ENCODE data around the gene SLC16A12. TPM values are rescaled to one million over a fixed set of nuclear protein-coding genes. Genes with fewer than 3 reads are reported as not detected.
A peak's percentile ranks its signal among the peaks of the same experiment; 100 is the strongest.

Gene SLC16A12
- total RNA-seq, 1 donor from 2014 or later: 3.7 TPM

DNA sequence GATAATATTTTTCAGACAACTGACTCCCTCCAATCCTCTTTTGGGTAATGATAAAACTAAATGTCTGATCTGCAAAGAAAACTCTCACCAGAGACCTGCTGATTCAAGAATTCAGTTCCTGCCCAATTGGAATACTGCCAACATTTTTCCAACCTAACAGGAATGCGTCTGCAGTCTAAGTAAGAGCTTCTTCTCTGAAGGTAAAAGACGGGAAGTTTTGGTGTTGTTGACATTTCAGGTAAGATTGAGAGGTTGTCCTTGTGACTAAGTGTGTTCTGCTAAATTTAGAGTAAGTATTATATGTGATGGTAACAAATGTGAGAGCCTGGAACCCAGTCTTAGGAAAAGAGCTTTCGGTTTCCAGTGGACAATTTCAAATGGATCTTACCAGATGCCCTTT lies 103.4 kb downstream of the SLC16A12 start:
- peak; percentile 91 for DNase-seq (ENCODE audit: low read depth)
- TF ChIP-seq, protein P1, sequence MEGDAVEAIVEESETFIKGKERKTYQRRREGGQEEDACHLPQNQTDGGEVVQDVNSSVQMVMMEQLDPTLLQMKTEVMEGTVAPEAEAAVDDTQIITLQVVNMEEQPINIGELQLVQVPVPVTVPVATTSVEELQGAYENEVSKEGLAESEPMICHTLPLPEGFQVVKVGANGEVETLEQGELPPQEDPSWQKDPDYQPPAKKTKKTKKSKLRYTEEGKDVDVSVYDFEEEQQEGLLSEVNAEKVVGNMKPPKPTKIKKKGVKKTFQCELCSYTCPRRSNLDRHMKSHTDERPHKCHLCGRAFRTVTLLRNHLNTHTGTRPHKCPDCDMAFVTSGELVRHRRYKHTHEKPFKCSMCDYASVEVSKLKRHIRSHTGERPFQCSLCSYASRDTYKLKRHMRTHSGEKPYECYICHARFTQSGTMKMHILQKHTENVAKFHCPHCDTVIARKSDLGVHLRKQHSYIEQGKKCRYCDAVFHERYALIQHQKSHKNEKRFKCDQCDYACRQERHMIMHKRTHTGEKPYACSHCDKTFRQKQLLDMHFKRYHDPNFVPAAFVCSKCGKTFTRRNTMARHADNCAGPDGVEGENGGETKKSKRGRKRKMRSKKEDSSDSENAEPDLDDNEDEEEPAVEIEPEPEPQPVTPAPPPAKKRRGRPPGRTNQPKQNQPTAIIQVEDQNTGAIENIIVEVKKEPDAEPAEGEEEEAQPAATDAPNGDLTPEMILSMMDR (conservative IDR thresholded peaks at IDR 0.05; ENCODE audit: low read depth, low read length): no peak
- H3K4me3 ChIP-seq (ENCODE audit: low read depth, low read length): no peak overlapping the region

DNA sequence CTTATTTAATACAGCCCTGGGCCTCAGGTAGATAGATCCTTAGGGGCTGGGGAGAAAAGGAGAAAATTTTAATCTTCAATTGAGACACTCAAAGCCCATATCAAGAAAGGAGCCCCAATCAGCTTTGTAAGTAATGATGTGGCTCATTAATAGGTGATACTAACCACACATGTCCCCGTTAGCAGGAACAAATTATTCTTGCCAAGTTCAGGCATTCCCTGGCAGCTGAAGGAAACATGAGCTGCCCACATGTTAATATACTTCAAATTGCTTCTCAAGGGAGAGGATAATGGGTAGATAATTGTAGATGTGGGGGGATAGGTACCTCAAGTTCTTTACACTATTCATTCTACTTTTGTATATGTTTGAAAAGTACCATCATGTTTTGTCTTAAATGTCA lies 106.5 kb downstream of the SLC16A12 start:
- H3K4me3 ChIP-seq (ENCODE audit: low read depth, low read length): no peak overlapping the region
- TF ChIP-seq, protein P1 (conservative IDR thresholded peaks at IDR 0.05; ENCODE audit: low read depth, low read length): no peak
- DNase-seq (ENCODE audit: low read depth): no peak

DNA sequence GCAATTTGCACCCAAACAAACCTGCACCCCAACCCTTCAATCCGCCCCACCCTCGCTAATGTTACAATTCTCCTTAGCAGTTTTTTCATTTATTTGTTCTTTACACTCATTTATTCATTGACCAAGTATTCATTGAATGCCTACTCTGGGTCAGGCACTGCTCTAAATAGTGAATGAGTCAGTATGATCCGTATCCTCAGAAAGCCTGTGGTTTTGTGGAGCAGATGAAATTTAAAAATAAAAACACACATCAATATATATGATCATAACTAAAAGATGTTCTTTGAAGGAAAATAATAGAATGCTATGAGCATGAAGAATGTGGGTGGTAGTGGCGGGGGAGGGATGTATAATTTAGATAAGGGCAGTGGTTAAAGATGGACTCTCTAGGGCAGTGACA lies 107.8 kb downstream of the SLC16A12 start:
- TF ChIP-seq, protein P1 (conservative IDR thresholded peaks at IDR 0.05; ENCODE audit: low read depth, low read length): no peak
- DNase-seq (ENCODE audit: low read depth): no peak
- H3K4me3 ChIP-seq (ENCODE audit: low read depth, low read length): no peak overlapping the region

DNA sequence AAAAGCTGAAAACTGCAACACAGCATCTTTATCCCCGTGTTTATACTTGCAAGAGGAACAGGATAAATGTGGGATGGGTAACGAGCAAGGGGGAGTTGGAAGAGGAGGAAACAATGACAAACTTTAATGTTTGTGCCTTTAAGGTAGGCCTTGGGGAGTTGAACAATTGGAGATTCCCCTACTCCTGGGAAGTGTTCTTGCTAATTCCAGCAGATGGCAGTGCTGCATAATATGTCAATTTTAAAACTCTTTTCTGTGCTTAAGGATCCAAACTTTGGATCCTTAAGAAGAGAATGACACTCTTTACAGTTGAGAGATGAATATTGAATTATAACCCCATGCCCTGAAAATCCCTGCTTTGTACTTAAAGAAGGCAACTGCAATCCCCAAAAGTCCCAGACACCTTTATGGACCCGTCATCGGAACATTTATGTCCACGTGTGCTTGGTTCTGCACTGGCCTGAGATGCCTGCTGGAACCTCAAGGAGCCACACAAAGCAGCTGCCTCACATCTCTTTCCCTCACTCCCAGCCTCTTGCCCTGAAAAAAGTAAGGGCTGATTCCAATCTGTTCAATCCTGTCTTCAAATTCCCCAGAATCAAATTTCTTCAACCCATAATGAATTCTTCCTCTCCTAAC lies 109.0 kb downstream of the SLC16A12 start:
- TF ChIP-seq, protein P1 (conservative IDR thresholded peaks at IDR 0.05; ENCODE audit: low read depth, low read length): peak; percentile 85
- DNase-seq (ENCODE audit: low read depth): no peak
- no peak overlapping the region for H3K4me3 ChIP-seq (ENCODE audit: low read depth, low read length)

DNA sequence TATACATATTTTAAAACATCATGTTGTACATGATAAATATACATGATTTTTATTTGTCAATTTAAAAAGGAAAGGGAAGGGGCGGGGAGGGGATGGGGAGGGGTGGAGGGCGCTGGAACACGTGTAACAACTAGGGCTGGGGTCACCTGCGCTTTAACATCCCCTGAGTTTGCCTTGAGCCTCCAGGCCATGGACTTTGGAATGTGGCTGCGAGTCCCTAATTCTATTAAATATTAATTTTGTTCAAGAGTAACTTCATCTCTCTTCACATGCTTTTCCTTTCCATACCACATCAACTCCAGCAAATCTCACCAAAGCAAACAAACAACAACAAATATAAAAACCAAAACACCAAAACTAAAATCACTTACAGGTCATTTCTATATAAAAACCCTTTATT lies 110.4 kb downstream of the SLC16A12 start:
- DNase-seq (ENCODE audit: low read depth): no peak
- TF ChIP-seq, protein P1 (conservative IDR thresholded peaks at IDR 0.05; ENCODE audit: low read depth, low read length): no peak
- H3K4me3 ChIP-seq (ENCODE audit: low read depth, low read length): no peak overlapping the region

DNA sequence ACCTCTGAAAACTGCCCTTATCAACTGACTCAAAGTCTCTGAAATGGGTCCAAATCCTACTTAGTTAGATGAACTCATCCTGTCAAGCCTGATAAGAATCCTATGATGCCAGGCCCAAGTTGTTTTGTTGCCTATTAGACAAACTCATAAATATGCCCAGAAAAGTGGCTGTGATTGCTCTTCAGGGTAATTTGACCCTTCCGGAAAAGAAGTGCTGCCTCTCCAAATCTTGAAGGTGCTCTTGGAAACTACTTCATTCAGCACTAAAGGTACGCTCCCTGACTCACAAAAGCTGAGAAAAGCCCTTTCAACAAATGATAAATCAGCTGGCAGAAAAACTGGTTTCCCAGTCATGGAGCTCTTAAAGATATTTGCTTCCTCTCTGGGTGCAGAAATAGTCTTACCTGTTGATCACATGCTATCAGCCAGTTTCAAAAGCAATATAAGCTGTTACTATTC lies 114.3 kb downstream of the SLC16A12 start:
- DNase-seq (ENCODE audit: low read depth): no peak
- TF ChIP-seq, protein P1 (conservative IDR thresholded peaks at IDR 0.05; ENCODE audit: low read depth, low read length): no peak
- H3K4me3 ChIP-seq (ENCODE audit: low read depth, low read length): no peak overlapping the region

DNA sequence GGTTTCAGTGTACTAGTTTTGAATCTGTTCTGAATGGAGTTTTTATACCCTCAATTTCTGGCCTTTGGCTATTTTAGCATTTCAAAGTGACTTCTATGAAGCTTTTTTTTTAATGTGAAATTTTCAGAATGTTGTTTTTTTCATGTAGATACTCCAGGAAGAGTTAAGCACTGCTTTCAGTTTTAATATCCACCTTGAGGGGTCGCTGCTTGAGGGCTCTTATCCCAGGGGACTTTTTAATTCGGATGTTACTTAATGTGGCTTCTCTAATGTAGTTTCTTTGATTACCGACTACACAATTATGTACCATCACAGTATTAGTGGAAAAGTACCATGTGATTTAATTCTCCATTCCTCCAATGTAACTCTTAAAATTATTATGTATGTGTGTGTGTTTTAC lies 115.8 kb downstream of the SLC16A12 start:
- no peak for DNase-seq (ENCODE audit: low read depth)
- TF ChIP-seq, protein P1 (conservative IDR thresholded peaks at IDR 0.05; ENCODE audit: low read depth, low read length): peak; percentile 60
- no peak overlapping the region for H3K4me3 ChIP-seq (ENCODE audit: low read depth, low read length)
